Neural progenitor cell (in vitro differentiated cells): Measurements from ENCODE around the gene POFUT2.

ENCODE experiments used
- EZH2phosphoT487 ChIP-seq: fragments of 200-600 bp; sonication (generic); IDR thresholded peaks from 2 replicates; pipeline ENCODE4 v1.6.1; 2017; ENCODE audit warnings: antibody characterized with exemption
- TF ChIP-seq, protein P1 (sequence below): fragments of 200-600 bp; sonication (generic); IDR thresholded peaks from 2 replicates; pipeline ENCODE4 v1.5.1; 2017; ENCODE audit warnings: antibody characterized with exemption, mild to moderate bottlenecking

DNA sequence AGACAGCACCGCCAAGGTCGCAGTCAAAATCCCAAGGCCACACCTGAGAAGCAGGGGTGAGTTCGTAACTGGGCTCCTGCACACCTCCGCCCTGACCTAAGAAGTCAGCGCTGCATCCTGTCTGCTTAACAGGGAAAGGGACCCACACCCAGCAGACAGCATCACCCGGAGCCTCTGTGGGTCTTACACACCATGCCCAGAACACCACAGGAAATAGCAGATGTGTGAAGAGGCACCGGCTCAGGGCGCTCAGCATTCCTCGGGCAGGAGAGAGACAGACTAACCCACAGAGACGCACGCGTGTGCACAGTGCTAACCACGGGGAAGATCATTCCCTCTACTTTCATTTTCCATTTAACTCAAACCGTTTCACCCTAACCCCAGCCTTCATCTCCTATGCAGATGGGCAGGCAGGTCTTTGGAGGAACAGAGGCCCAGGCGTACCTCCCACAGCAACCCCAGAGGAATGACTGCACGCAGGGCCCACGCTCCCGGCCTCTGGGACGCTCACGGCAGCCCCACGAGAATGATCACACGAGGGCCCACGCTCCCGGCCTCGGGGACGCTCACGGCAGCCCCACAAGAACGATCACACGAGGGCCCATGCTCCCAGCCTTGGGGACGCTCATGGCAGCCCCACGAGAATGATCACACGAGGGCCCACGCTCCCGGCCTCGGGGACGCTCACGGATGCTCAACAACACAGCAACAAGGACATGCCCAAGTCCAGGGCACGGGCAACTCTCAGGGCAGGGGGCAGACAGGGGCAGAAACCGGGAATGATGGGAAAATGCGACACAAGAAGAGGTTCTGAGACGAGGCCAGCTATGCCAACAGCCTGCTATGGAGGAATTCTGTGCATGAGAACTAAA, 20.9 kb downstream of the POFUT2 start:
- TF ChIP-seq, protein P1, sequence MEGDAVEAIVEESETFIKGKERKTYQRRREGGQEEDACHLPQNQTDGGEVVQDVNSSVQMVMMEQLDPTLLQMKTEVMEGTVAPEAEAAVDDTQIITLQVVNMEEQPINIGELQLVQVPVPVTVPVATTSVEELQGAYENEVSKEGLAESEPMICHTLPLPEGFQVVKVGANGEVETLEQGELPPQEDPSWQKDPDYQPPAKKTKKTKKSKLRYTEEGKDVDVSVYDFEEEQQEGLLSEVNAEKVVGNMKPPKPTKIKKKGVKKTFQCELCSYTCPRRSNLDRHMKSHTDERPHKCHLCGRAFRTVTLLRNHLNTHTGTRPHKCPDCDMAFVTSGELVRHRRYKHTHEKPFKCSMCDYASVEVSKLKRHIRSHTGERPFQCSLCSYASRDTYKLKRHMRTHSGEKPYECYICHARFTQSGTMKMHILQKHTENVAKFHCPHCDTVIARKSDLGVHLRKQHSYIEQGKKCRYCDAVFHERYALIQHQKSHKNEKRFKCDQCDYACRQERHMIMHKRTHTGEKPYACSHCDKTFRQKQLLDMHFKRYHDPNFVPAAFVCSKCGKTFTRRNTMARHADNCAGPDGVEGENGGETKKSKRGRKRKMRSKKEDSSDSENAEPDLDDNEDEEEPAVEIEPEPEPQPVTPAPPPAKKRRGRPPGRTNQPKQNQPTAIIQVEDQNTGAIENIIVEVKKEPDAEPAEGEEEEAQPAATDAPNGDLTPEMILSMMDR, result no peak
- no peak for TF ChIP-seq EZH2phosphoT487
